ENCODE data around the gene EMC9.
"Not testable (repeated sequence)": the region's sequence is repeated elsewhere in the genome, so short reads cannot be mapped to it uniquely, and the experiment has no call there.

Gene EMC9

DNA sequence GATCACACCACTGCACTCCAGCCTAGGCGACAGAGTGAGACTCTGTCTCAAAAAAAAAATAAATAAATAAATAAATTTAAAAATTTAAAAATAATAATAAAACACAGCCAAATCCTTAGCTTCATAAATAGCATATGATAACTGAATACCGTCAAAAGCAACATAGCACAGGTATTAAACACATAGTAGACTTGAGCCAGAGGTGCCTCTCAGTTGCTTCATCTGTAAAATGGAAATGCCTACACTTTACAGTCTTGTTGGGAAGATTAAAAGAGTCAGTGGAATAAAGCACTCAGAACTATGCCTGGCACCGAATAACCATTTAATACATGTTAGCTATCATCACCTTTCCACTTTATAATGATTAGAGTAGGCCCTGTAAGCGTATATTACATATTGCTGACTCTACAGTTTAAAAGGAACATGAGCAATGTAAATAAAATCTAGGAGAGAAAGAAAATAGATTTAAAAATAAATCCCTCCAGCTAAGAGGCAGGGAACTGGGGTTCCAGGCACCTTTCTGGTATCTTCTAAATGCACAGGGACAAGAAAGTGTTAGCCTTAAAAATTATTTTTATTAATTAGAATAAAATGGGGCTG is 34.6 kb downstream of the EMC9 start:
- FAIRE-seq, result no peak

DNA sequence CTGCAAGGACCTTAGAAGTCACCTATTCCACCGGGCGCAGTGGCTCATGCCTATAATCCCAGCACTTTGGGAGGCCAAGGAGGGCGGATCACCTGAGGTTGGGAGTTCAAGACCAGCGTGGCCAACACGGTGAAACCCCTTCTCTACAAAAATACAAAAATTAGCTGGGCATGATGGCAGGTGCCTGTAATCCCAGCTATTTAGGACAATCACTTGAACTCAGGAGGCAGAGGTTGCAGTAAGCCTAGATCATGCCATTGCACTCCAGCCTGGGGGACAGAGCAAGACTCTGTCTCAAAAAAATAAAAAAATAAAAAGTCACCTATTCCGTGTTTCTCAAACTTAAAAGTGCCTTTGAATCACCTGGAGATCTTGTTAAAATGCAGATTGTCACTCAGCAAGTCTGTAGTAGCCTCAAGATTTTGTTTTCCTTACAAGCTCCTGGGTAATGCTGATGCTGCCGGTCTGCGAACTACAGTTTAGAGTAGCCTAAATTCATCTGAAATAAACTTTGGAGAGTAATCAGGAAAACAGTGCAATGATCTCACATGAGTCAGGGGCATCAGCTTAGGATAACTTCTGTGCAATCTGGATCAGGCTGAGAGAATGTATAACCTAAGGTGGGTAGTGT is 35.7 kb downstream of the EMC9 start:
- not testable (repeated sequence) for FAIRE-seq

DNA sequence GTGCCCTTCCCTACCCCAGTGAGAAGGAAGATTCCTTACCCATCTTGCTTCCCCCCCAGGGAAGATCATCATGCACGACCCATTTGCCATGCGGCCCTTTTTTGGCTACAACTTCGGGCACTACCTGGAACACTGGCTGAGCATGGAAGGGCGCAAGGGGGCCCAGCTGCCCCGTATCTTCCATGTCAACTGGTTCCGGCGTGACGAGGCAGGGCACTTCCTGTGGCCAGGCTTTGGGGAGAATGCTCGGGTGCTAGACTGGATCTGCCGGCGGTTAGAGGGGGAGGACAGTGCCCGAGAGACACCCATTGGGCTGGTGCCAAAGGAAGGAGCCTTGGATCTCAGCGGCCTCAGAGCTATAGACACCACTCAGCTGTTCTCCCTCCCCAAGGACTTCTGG is 37.9 kb downstream of the EMC9 start:
- FAIRE-seq, result no peak

DNA sequence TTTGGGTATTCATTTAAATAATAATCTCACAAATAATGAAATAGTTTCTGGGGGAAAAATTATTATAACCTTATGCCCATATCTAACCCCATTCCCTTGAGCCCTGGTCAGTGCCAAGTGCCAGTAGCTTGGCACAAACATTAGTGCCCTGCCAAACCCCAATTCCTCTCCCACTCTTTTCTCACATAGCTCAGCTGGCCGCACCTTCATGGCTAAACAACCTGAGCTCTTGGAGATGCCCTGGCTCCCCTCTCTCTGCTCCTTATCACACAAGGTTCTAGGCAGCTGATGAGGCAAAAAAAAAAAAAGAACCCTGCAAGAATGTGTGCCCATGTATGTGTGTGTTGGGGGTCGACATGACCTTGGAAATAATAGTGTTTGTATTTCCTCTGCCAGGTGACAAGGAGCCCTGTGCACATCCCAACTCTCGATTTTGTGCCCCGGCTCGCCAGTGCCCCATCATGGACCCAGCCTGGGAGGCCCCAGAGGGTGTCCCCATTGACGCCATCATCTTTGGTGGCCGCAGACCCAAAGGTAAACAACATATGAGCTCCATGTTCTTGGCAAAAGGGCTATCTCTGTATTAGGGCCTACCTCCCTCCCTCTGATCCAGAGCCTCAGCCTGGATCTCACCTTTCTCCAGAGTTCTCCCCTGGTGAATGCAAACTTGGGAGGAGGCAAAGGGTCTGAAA is 38.9 kb downstream of the EMC9 start:
- FAIRE-seq, result no peak

DNA sequence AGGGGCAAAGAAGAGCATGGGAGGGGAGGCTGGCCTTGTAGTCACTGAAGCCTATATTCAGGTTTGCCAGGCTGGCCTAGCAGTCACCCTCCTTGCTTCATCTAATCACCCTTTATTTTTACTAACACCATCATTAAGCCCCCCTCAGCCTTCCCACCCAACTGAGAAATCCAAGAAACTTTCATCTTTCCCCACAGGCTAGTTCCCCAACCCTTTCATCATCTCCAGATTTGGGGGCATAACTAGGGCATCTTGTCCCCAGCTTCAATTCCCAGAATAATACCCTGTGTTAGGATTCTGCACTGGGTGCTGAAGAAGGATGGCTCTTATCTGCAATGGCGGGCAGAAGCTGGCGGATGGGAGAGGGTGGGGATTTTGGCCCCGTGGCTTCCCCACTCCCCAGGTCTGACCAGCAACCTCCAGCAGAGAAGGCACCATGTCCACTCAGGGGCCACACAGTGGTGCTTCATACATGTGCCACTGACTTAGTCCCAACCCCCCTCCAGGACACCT is 40.4 kb downstream of the EMC9 start:
- no peak for FAIRE-seq

DNA sequence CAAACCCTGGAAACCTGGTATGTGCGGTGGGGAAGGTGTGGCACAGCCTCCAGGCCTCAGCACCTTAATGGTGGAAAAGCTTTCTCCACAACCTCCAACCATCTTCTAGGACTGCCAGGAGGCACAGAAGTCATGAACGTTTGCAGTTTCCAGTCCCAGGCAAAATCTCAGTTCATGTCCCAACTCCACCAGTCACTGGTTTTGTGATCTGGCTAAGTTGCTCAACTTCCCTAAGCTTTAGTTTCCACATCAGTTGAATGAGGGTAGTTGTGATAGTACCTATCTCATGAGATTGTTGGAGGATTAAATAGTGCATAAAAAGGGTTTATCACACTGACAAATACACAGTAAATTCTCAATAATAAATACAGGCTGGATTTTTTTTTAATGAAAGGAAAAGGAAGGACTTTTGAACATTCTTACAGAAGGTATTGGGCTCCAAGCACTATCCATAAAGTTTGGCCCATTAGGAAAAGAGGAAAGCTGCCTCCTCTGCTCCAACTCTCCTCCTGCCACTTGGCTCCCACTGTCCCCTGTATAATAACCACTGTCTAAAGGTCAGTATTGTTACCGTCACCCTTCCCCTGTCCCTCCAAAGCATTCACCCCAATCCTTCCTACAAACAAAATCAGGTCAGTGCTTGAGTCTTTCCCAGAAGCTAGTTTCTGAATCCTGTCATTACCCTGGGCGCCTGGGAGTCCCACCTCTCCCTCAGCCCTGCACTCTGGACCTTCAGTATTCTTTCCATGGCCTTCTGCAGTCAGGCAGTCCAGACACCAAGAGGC is 41.0 kb downstream of the EMC9 start:
- FAIRE-seq, result no peak

DNA sequence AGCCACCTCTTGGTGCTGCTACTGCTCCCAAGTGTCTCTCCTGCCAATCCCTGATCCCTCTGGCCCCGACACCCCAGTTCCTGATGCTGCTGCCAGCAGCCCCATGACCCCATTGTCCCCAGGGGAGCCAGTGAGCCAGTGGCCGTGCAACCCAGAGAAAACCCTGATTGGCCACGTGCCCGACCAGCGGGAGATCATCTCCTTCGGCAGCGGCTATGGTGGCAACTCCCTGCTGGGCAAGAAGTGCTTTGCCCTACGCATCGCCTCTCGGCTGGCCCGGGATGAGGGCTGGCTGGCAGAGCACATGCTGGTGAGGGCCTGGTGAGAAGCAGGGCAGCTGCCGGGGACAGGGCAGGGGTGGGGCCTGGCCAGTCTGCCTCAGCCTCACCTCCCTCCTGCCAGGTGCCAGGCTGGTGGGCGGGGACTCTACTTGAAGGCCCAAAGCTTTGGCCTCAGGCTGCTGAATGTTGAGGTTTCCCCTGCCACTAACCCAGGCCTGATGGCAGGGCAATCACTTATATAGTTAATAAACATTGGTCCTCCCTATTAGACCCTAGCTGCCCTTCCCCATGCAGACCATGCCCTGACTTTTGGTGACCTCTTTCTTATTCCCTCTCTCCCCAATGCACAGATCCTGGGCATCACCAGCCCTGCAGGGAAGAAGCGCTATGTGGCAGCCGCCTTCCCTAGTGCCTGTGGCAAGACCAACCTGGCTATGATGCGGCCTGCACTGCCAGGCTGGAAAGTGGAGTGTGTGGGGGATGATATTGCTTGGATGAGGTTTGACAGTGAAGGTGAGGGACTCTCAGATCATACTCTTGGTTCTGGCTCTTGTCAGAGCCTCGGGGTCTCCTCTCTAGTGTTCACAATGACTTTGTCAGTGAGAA is 42.2 kb downstream of the EMC9 start:
- FAIRE-seq, result no peak

DNA sequence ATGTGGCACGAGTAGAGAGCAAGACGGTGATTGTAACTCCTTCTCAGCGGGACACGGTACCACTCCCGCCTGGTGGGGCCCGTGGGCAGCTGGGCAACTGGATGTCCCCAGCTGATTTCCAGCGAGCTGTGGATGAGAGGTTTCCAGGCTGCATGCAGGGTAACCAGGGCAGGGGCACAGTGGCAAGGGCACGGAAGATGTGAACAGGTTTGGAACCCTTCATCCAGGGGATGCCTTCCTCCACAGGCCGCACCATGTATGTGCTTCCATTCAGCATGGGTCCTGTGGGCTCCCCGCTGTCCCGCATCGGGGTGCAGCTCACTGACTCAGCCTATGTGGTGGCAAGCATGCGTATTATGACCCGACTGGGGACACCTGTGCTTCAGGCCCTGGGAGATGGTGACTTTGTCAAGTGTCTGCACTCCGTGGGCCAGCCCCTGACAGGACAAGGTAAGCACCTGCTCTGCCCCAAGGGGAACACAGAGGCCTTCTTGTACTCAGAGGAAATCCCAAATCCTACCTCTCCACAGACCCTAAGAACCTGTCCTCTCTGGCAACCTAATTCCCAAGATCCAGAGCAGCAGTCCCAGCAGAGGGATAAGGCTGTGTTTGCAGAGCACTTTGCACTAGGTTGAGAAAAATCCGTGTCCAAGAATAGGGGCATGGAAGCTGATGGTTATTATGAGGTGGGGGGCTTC is 43.0 kb downstream of the EMC9 start:
- FAIRE-seq, result no peak

DNA sequence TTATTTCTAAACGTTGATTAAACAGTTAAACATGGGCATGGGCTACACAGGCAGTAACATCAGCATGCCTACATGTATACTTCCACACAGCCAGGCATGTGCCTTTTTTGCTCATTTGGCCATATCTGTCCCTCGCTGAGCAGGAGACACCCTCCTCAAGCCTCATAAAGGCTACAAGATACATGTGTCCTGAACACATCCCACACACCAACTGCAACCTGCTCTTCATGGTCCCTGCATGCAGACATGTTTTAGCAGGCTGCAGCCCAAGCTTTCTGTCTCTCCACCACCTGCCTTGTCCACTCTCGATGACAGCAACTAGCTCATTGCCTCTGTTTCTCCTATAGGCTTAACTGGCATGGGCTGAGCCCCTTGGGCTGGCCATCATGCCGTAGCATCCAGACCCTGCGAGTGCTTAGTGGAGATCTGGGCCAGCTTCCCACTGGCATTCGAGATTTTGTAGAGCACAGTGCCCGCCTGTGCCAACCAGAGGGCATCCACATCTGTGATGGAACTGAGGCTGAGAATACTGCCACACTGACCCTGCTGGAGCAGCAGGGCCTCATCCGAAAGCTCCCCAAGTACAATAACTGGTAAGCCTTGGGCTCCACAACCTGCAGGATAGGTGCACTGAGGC is 44.7 kb downstream of the EMC9 start:
- no peak for FAIRE-seq

DNA sequence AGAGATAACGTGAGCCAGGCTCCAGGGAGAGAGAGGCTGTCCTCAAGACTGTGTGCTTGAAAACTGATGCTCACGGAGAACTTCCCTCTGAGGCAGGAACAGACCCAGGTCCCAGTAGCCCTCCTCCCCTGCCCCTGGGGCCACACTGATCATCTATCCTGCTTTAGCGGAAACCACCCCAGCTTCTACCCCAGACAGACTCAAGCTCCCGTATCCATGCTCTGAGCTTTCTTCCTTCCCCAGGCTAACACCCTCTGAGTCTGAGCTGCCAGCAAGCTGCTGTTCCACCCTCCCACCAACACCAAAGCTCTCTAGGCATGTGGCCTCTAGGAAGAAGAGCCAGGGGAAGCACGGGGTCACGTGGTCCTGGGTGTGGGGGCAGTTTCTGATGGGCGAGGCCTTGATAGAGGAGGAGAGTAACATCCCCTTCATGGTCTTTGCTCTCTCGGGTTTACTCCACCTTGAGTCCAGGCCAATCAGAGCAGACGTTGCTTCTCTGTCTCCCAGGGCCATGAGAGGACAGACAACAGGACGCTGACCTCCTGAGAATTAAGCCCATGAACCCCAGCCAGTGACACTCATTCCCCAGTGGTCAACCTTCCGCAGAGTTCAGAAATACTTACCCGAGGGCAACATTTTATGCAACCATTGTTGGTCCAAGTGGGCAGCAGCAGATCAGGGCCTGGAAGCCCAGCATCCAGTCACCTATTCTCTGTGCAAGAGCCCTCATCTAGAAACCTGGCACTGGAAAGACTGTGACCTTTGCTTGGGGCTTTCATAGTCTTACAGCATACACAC is 45.9 kb downstream of the EMC9 start:
- no peak for FAIRE-seq

DNA sequence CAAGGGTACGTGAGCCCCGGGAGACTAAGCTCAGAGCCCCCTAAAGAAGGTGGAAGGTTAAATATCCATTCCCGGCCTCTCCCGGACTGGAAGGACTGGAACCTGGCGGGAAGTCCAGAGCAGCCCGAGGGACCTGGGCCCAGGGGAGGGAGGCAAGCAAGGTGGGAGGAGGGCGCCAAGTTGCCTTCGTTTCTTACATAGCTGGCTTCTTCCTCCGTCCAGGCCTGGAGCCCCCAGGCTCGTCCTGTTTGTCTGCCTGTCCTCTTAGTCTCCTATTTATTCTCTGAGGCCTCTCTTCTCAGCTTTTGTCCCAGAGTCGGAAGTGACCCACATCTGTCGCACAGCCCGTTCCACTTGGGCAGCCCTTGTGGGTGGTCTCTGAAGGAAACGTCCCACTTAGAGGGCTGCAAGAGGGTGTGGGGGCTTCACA is 46.5 kb downstream of the EMC9 start:
- FAIRE-seq, result no peak

DNA sequence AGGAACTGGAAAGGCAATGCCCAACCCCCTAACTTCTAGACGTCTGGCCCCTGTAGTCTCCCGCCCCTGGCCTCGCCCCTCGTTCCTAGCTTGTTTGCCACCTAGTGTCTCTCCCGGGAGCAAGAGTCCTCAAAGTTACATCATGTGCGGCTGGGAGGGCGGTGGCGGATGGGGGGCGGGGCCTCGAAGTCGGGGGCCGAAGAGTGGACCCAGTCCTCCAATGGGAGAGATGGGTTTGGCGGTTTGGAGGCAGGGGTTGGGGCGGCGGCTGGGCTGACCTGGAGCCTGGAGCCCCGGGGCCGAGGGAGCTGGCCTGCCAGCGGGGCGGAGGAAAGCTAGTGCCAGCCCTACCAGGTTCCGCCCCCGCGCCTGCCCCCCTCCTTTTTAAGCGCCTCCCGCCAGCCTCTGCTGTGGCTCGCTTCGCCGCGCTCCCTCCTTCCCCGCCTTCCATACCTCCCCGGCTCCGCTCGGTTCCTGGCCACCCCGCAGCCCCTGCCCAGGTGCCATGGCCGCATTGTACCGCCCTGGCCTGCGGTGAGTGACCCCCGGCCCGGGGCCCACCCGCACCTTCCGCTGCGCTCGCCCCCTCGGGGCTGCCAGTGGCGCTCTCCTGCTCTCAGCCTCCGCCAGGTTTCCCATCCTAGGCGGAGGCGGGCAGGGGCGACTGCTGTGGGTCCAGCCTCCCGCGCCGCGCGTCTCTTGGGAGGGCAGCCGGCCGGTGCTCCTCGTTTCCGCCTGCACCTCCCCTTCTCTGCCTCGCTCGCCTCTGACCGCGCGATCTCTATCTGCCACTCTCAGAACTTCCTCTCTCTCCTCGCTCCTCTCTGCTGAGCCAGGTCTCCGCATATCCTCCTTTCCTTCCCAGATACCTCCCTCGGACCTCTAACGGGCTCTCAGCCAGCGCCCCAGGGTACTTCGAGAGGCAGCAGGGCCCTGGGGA is 47.2 kb downstream of the EMC9 start, which contains the start of gene PCK2:
TSS of gene PCK2 (plus strand) at position 411 of the 940 bp plus-strand sequence. CDS start at position 506, 95 bp downstream.
- FAIRE-seq, result no peak

DNA sequence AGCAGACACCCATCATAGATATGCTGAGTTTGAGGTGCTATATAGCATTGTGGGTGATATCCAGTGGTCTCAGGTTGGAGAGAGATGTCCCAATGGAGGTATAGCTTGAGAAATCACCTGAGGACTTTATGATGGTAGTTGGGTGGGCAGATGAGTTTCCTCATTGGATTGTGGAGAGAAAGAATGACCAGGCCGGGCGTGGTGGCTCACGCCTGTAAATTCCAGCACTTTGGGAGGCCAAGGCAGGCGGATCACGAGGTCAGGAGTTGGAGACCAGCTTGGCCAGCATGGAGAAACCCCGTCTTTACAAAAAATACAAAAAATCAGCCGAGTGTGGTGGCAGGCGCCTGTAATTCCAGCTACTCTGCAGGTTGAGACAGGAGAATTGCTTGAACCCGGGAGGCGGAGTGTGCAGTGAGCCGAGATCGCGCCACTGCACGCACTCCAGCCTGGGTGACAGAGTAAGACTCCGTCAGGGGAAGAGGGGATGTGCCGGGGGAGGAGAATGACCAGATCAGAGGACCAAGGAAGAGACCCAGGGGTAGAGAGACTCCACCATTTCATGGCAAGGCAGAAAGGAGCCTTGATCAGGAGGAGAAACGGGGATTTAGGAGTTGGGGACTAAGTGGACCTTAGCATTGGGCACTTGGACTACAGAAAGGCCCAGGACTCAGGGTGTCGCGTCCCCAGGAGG is 48.0 kb downstream of the EMC9 start:
- FAIRE-seq, result no peak

DNA sequence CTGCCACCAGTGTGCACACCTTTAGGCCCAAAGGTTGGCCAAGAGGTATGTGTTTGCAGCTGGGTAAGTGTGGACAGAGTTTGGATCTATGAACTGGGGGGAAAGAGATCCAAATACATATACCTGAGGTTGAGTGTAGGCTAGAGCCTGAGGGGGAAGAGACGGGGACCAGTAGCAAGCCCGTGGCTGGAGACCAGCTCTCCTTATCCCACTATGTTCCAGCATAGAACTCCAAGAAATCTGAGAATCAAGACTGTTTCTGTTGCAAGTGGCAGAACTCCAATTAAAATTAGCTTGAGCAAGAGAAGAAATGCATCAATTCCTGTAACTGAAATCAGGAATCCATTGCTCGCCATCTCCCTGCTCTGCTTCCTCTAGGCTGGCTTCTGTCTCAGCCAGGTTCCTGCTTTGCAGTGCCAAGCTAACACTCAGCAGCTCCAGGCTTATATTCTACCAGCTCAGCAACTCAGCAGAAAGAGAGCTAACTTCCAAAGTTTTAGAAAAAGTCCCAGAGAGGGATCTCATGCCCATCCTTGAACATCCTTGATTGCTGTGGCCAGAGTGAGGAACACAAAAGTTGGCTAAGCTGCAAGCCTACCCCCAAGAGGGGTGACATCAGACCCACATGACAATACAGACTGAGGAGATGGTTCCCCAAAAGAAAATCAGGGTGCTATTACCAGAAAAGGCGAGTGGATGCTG is 48.7 kb downstream of the EMC9 start:
- FAIRE-seq, result no peak

DNA sequence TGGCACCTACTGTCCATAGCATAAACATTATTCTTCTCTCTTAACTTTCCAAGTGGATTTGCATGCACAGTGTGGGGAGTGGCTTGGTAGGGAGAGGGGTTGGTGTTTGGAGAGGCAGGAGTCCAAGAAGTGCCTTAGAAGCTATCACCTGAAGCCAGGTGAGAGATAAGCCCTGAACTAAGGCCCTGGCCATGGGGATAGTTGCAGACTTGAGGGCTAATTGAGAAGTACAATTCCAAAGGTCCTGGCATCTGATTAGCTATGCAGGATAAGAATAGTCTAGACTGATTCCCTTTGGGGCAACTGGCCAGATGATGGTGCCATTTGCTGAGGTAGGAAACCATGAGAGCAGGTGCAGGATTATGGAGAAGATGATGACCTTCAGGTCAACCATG is 49.3 kb downstream of the EMC9 start:
- FAIRE-seq, result no peak

DNA sequence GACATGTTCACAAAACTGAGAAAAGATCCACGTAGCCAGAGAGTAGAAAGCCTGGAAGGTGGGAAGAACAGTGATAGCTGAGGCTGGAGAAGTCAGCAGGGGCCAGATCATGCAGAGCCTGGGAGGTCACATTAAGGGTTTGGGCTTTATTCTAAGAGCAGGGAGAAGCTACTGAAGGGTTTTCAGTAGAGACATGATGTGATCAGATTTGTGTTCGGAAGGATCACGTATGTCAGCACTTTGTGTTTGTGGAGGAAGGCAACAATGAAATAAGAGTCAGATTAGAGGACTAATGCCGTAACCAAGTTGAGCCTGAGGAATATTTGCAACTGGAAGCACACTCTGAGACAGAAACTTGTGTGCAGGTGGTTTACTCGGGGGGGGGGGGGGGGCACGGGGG is 51.5 kb downstream of the EMC9 start:
- no peak for FAIRE-seq
